K562 (cell line): ENCODE data around the gene MEAF6. TPM values are rescaled to one million over a fixed set of nuclear protein-coding genes. Genes with fewer than 3 reads are reported as not detected.

Source experiments
- BHLHE40 ChIP-seq: IDR thresholded peaks from 2 replicates; pipeline ENCODE4 v1.6.1; 2011; ENCODE audit warnings: low read length, improper control_type of control experiment
- FOXA3 ChIP-seq, 2 experiments: fragments of 450-650 bp in 1 of 2; sonication (generic) in 1 of 2; formaldehyde crosslinking; IDR thresholded peaks in 1 of 2; conservative IDR thresholded peaks in 1 of 2; 2 replicates each; pipeline versions ENCODE4 v1.4.0 to v1.8.0; 2020 to 2022; ENCODE audit warnings: mild to moderate bottlenecking in 2 of 2, missing genetic modification reagents in 1 of 2
- HNRNPL ChIP-seq: fragments of 200-400 bp; formaldehyde crosslinking; IDR thresholded peaks from 2 replicates; pipeline ENCODE4 v1.6.1; 2017; ENCODE audit warnings: low read depth, mild to moderate bottlenecking, low read length
- MYC ChIP-seq, 2 experiments: fragments of 250-450 bp in 1 of 2; sonication (Bioruptor Pico) in 1 of 2; IDR thresholded peaks; 2 replicates each; pipeline versions ENCODE4 v1.5.1 to v1.6.1; 2012 to 2021; ENCODE audit warnings: low read depth in 2 of 2, borderline replicate concordance in 1 of 2, improper control_type of control experiment in 1 of 2, low read length in 1 of 2, mild to moderate bottlenecking in 1 of 2, moderate library complexity in 1 of 2
- PHB2 ChIP-seq: fragments of 450-650 bp; IDR thresholded peaks from 2 replicates; pipeline ENCODE4 v1.6.1; 2017; ENCODE audit warnings: low read depth
- RCOR1 ChIP-seq, 2 experiments: IDR thresholded peaks; 2 replicates each; pipeline ENCODE4 v1.6.1; 2012; ENCODE audit warnings: low read depth in 2 of 2, low read length in 2 of 2, borderline replicate concordance in 1 of 2, improper control_type of control experiment in 1 of 2
- RHOXF2B ChIP-seq: fragments of 250-450 bp; sonication (Bioruptor Pico); conservative IDR thresholded peaks from 2 replicates; pipeline ENCODE4 v1.5.1; 2021
- THRAP3 ChIP-seq: fragments of 450-650 bp; IDR thresholded peaks from 2 replicates; pipeline ENCODE4 v1.6.1; 2016; ENCODE audit warnings: mild to moderate bottlenecking, inconsistent platforms, borderline replicate concordance
- TOE1 ChIP-seq, 2 experiments: fragments of 450-650 bp in 1 of 2; sonication (generic) in 1 of 2; formaldehyde crosslinking in 1 of 2; IDR thresholded peaks; 2 replicates each; pipeline versions ENCODE4 v1.7.1 to v1.8.0; 2016 to 2022; ENCODE audit warnings: borderline replicate concordance in 2 of 2, mild to moderate bottlenecking in 2 of 2, antibody characterized with exemption in 1 of 2, inconsistent platforms in 1 of 2, low read depth in 1 of 2, missing genetic modification reagents in 1 of 2, moderate library complexity in 1 of 2
- ZC3H4 ChIP-seq: sonication (generic); formaldehyde crosslinking; IDR thresholded peaks from 2 replicates; pipeline ENCODE4 v1.9.0; 2021; ENCODE audit warnings: missing genetic modification reagents, borderline replicate concordance
- ZNF263 ChIP-seq: sonication (generic); formaldehyde crosslinking; IDR thresholded peaks from 2 replicates; pipeline ENCODE4 v1.8.0; 2022; ENCODE audit warnings: mild to moderate bottlenecking, missing genetic modification reagents, borderline replicate concordance
- ZNF316 ChIP-seq: fragments of 450-650 bp; IDR thresholded peaks from 2 replicates; pipeline ENCODE4 v1.6.1; 2016
- polyA plus RNA-seq, 8 experiments: library from polyadenylated mRNA; depleted of rRNA in 4 of 8; stranded (reverse) in 5 of 8; unstranded in 3 of 8; fragments of >200 nt; fragmentation: Nextera tagmentation in 2 of 8; fragmentation: Illumina TruSeq in 1 of 8; extraction: Ambion mirVana in 2 of 8; extraction: Trizol in 1 of 8; gene quantifications; 2 replicates each; pipeline versions ENCODE4 v1.2.1 to v1.2.3, GENCODE V29; 2011 to 2014; ENCODE audit warnings: inconsistent platforms in 1 of 8, missing spikeins in 1 of 8
- total RNA-seq, 7 experiments: library from RNA; depleted of rRNA in 6 of 7; stranded (reverse); fragments of >200 nt in 6 of 7; fragmentation: Illumina TruSeq in 2 of 7; extraction: Trizol in 2 of 7; gene quantifications; 2 replicates each; pipeline versions ENCODE4 v1.2.1 to v1.2.3, GENCODE V29; 2011 to 2021; ENCODE audit warnings: low replicate concordance in 1 of 7
- TF ChIP-seq, protein P1 (sequence below), 2 experiments: fragments of 450-650 bp in 1 of 2; sonication (generic) in 1 of 2; formaldehyde crosslinking in 1 of 2; IDR thresholded peaks; 2 replicates each; pipeline versions ENCODE4 v1.7.1 to v1.9.0; 2016 to 2022; ENCODE audit warnings: inconsistent platforms in 1 of 2, mild to moderate bottlenecking in 1 of 2, missing genetic modification reagents in 1 of 2

MEAF6 gene
- total and polyA plus RNA-seq, 9 of the 15 experiments (the other 6 are each of a cell fraction or from before 2014, with no cell fraction given): 55.0 to 151 (median 92.3) TPM

DNA sequence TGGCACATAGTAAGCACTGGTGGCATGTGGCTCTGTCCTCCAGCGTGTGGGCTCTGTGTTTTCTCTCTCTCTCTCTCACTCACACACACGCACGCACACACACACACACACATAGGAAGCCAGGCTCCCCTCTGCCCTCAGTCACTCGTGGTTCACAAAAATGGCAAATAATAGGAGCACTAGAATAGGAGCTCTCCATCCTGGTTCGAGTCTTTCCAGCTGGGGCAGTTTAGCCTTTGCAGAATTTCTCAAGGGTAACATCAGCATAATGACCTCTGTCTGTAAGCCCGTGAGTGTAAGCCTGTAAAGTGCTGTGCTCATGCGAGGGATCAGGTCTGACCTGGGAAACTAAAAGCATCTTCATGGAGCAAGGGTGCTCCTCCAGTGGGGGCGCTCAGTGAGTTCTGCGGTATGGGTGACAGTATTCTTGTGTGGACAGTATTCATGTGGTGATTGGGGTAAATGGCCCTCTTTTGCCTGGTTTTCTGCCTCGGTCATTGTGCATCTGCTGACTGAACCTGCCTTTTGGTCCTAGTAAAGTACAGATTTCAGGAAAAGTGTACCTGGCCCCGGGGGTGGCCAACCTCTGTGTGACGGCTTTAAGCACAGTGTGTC, 41.0 kb downstream of the MEAF6 start (continued):
- TF ChIP-seq, protein P1, sequence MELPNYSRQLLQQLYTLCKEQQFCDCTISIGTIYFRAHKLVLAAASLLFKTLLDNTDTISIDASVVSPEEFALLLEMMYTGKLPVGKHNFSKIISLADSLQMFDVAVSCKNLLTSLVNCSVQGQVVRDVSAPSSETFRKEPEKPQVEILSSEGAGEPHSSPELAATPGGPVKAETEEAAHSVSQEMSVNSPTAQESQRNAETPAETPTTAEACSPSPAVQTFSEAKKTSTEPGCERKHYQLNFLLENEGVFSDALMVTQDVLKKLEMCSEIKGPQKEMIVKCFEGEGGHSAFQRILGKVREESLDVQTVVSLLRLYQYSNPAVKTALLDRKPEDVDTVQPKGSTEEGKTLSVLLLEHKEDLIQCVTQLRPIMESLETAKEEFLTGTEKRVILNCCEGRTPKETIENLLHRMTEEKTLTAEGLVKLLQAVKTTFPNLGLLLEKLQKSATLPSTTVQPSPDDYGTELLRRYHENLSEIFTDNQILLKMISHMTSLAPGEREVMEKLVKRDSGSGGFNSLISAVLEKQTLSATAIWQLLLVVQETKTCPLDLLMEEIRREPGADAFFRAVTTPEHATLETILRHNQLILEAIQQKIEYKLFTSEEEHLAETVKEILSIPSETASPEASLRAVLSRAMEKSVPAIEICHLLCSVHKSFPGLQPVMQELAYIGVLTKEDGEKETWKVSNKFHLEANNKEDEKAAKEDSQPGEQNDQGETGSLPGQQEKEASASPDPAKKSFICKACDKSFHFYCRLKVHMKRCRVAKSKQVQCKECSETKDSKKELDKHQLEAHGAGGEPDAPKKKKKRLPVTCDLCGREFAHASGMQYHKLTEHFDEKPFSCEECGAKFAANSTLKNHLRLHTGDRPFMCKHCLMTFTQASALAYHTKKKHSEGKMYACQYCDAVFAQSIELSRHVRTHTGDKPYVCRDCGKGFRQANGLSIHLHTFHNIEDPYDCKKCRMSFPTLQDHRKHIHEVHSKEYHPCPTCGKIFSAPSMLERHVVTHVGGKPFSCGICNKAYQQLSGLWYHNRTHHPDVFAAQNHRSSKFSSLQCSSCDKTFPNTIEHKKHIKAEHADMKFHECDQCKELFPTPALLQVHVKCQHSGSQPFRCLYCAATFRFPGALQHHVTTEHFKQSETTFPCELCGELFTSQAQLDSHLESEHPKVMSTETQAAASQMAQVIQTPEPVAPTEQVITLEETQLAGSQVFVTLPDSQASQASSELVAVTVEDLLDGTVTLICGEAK (IDR thresholded peaks at IDR 0.05): peak; percentile 58; the same call in 1 of the 2 replicates
- TF ChIP-seq, protein P1 (CRISPR knock-in tag; IDR thresholded peaks at IDR 0.05): no peak
- TF ChIP-seq THRAP3 (no peak), PHB2 (no peak), ZNF316 (0 out of 2 replicates have a peak, but pooled peaks have one; percentile 6), ZNF263 (CRISPR knock-in tag) (peak; percentile 75), ZC3H4 (CRISPR knock-in tag) (0 out of 2 replicates have a peak, but pooled peaks have one; percentile 30), RCOR1 (IDR thresholded peaks at IDR 0.05; ENCODE audit: borderline replicate concordance in 1 of 2, low read depth in 2 of 2, low read length in 2 of 2) (peak in 1 of 2 experiments; percentile 48; a peak in 1 of 4 replicates), HNRNPL (no peak), TOE1 (IDR thresholded peaks at IDR 0.05; ENCODE audit: borderline replicate concordance) (0 out of 2 replicates have a peak, but pooled peaks have one; percentile 33), TOE1 (CRISPR knock-in tag; IDR thresholded peaks at IDR 0.05; ENCODE audit: borderline replicate concordance, low read depth) (no peak), MYC (IDR thresholded peaks at IDR 0.05; ENCODE audit: low read depth, low read length) (0 out of 2 replicates have a peak, but pooled peaks have one; percentile 39), MYC (CRISPR knock-in tag; IDR thresholded peaks at IDR 0.05; ENCODE audit: borderline replicate concordance, low read depth) (no peak), RHOXF2B (CRISPR knock-in tag) (no peak), BHLHE40 (peak; percentile 17; the same call in 1 of the 2 replicates), FOXA3 (CRISPR knock-in tag; conservative IDR thresholded peaks at IDR 0.05 in 1 of 2, IDR thresholded peaks at IDR 0.05 in 1 of 2) (peak in 1 of 2 experiments; percentile 50; a peak in 1 of 4 replicates)
